K562 (cell line): ENCODE measurements around the gene AJM1. TPM values are rescaled to one million over a fixed set of nuclear protein-coding genes. Genes with fewer than 3 reads are reported as not detected.

ENCODE experiments used
- C11orf30 ChIP-seq: fragments of 450-650 bp; IDR thresholded peaks from 2 replicates; pipeline ENCODE4 v1.6.1; 2016; ENCODE audit warnings: low read depth, mild to moderate bottlenecking
- CREBBP ChIP-seq: IDR thresholded peaks from one replicate; pipeline ENCODE4 v1.6.1; 2012; ENCODE audit warnings: low read depth, mild to moderate bottlenecking, control low read depth, inconsistent platforms, low read length
- ESRRA ChIP-seq: fragments of 450-650 bp; IDR thresholded peaks from 2 replicates; pipeline ENCODE4 v1.6.1; 2014; ENCODE audit warnings: low read depth, mild to moderate bottlenecking, moderate library complexity, borderline replicate concordance
- ETV1 ChIP-seq: fragments of 450-650 bp; conservative IDR thresholded peaks from 2 replicates; pipeline ENCODE4 v1.6.1; 2016; ENCODE audit warnings: missing genetic modification characterization, control low read depth, low read depth, missing compliant biosample characterization
- FOXK2 ChIP-seq, 2 experiments: fragments of 450-650 bp; IDR thresholded peaks in 1 of 2; conservative IDR thresholded peaks in 1 of 2; 2 replicates each; pipeline ENCODE4 v1.6.1; 2016; ENCODE audit warnings: low read depth in 2 of 2, mild to moderate bottlenecking in 1 of 2
- HES1 ChIP-seq: fragments of 450-650 bp; IDR thresholded peaks from 2 replicates; pipeline ENCODE4 v1.6.1; 2016; ENCODE audit warnings: low read depth, mild to moderate bottlenecking, moderate library complexity
- HLTF ChIP-seq: fragments of 450-650 bp; IDR thresholded peaks from 2 replicates; pipeline ENCODE4 v1.6.1; 2016
- IFI16 ChIP-seq: fragments of 250-450 bp; sonication (Bioruptor Pico); IDR thresholded peaks from 2 replicates; pipeline ENCODE4 v2.1.2; 2022; ENCODE audit warnings: mild to moderate bottlenecking, inconsistent platforms
- PCBP2 ChIP-seq: fragments of 200-400 bp; formaldehyde crosslinking; IDR thresholded peaks from 2 replicates; pipeline ENCODE4 v1.6.1; 2018; ENCODE audit warnings: low read length, low read depth, mild to moderate bottlenecking, moderate library complexity; ENCODE audit not compliant: poor library complexity, severe bottlenecking
- POLR3G ChIP-seq: IDR thresholded peaks from 2 replicates; pipeline ENCODE4 v1.6.1; 2011; ENCODE audit not compliant: insufficient read length, insufficient replicate concordance; ENCODE audit errors: extremely low read depth
- SMAD3 ChIP-seq: fragments of 450-650 bp; formaldehyde crosslinking; conservative IDR thresholded peaks from 2 replicates; pipeline ENCODE4 v1.4.0; 2020; ENCODE audit warnings: mild to moderate bottlenecking
- SMAD4 ChIP-seq: fragments of 250-450 bp; sonication (Bioruptor Pico); conservative IDR thresholded peaks from 2 replicates; pipeline ENCODE4 v1.8.0; 2021; ENCODE audit warnings: inconsistent platforms, mild to moderate bottlenecking, moderate library complexity
- SREBF1 ChIP-seq: fragments of 150-350 bp; IDR thresholded peaks from 2 replicates; pipeline ENCODE4 v1.6.1; 2014; ENCODE audit warnings: antibody characterized with exemption, low read depth, low read length, borderline replicate concordance
- SRSF1 ChIP-seq: fragments of 200-400 bp; formaldehyde crosslinking; IDR thresholded peaks from 2 replicates; pipeline ENCODE4 v1.6.1; 2017; ENCODE audit warnings: mild to moderate bottlenecking, low read depth, low read length, moderate library complexity
- TEAD4 ChIP-seq, 2 experiments: sonication (generic) in 1 of 2; formaldehyde crosslinking in 1 of 2; IDR thresholded peaks; 2 replicates each; pipeline versions ENCODE4 v1.6.1 to v1.8.0; 2012 to 2022; ENCODE audit warnings: borderline replicate concordance in 1 of 2, inconsistent platforms in 1 of 2, low read length in 1 of 2, mild to moderate bottlenecking in 1 of 2, missing genetic modification reagents in 1 of 2
- ZKSCAN1 ChIP-seq: fragments of 150-350 bp; IDR thresholded peaks from 2 replicates; pipeline ENCODE4 v1.6.1; 2016; ENCODE audit warnings: low read depth, low read length
- ZNF280A ChIP-seq: fragments of 450-650 bp; IDR thresholded peaks from 2 replicates; pipeline ENCODE4 v1.6.1; 2018; ENCODE audit warnings: mild to moderate bottlenecking, low read depth; ENCODE audit not compliant: partially characterized antibody
- ZNF318 ChIP-seq, 2 experiments: fragments of 450-650 bp; IDR thresholded peaks; 2 replicates each; pipeline ENCODE4 v1.6.1; 2016; ENCODE audit warnings: mild to moderate bottlenecking in 2 of 2, borderline replicate concordance in 1 of 2, low read depth in 1 of 2, moderate library complexity in 1 of 2
- ZNF766 ChIP-seq: fragments of 200-800 bp; sonication (Bioruptor generic); conservative IDR thresholded peaks from 2 replicates; pipeline ENCODE4 v1.6.1; 2016; ENCODE audit warnings: missing genetic modification characterization, missing compliant biosample characterization
- polyA plus RNA-seq, 8 experiments: library from polyadenylated mRNA; depleted of rRNA in 4 of 8; stranded (reverse) in 5 of 8; unstranded in 3 of 8; fragments of >200 nt; fragmentation: Nextera tagmentation in 2 of 8; fragmentation: Illumina TruSeq in 1 of 8; extraction: Ambion mirVana in 2 of 8; extraction: Trizol in 1 of 8; gene quantifications; 2 replicates each; pipeline versions ENCODE4 v1.2.1 to v1.2.3, GENCODE V29; 2011 to 2014; ENCODE audit warnings: inconsistent platforms in 1 of 8, missing spikeins in 1 of 8
- total RNA-seq, 7 experiments: library from RNA; depleted of rRNA in 6 of 7; stranded (reverse); fragments of >200 nt in 6 of 7; fragmentation: Illumina TruSeq in 2 of 7; extraction: Trizol in 2 of 7; gene quantifications; 2 replicates each; pipeline versions ENCODE4 v1.2.1 to v1.2.3, GENCODE V29; 2011 to 2021; ENCODE audit warnings: low replicate concordance in 1 of 7

AJM1 gene
- total and polyA plus RNA-seq, 9 of the 15 experiments (the other 6 are each of a cell fraction or from before 2014, with no cell fraction given) = 0.01 to 3.7 (median 0.65) TPM; not detected in 1

- TF ChIP-seq POLR3G (no peak), SRSF1 (no peak), ESRRA (no peak), ZNF766 (CRISPR knock-in tag) (no peak), ZNF280A (no peak), C11orf30 (peak; percentile 61), FOXK2 (conservative IDR thresholded peaks at IDR 0.05 in 1 of 2, IDR thresholded peaks at IDR 0.05 in 1 of 2; ENCODE audit: low read depth in 2 of 2) (no peak; a peak in 1 of 4 replicates), ZKSCAN1 (no peak), HLTF (no peak), TEAD4 (IDR thresholded peaks at IDR 0.05; ENCODE audit: low read length) (peak; percentile 85), TEAD4 (CRISPR knock-in tag; IDR thresholded peaks at IDR 0.05; ENCODE audit: borderline replicate concordance) (no peak), ZNF318 (IDR thresholded peaks at IDR 0.05; ENCODE audit: borderline replicate concordance in 1 of 2, low read depth in 1 of 2) (no peak), CREBBP (no peak), SREBF1 (no peak), HES1 (no peak), SMAD3 (no peak), SMAD4 (no peak), PCBP2 (no peak), IFI16 (CRISPR knock-in tag) (no peak), ETV1 (tag) (no peak)
These were observed 32.9 kb downstream of the AJM1 start (continued) for GRCh38 chr9:136875155-136875554.
